GM12873 (cell line): ENCODE measurements around the gene ATG4C.

Experiments used
- TF ChIP-seq, protein P1 (sequence below): IDR thresholded peaks from 2 replicates; pipeline ENCODE4 v1.5.1; 2012; ENCODE audit warnings: low read depth, mild to moderate bottlenecking, moderate library complexity, low read length, control low read depth; ENCODE audit not compliant: insufficient read depth; ENCODE audit errors: missing control alignments

The ATG4C gene

DNA sequence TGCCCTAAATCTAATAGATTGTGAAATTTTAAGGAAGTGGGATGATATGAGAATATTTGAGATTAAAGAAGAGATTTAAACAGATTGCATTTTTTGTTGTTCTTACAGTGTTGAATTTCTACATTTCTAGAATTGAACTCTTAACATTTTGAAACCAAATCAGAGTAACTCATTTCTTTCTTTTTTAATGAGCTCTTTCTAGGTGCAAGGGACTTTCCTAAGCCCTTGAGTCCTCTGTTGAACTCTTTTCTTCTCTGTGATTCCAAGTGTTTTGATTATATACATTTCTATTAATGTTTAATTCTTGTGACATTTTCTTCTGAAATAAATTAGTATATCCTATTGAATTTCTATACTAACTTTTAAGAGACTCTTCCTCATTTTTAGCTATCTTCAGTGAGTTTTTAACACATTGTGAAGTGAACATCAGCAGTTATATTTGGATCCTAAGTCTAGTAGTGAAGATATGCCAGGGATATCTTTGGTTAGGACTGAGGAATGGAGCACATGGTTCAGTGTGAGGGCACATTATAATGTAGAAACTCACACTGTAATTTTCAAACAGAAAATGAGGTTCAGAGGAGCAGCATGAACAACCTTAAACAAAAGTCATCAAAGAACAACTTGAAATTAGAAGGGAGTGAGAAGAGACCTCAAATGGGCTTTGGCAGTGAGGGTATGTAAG lies 53.1 kb downstream of the ATG4C start:
- TF ChIP-seq, protein P1, sequence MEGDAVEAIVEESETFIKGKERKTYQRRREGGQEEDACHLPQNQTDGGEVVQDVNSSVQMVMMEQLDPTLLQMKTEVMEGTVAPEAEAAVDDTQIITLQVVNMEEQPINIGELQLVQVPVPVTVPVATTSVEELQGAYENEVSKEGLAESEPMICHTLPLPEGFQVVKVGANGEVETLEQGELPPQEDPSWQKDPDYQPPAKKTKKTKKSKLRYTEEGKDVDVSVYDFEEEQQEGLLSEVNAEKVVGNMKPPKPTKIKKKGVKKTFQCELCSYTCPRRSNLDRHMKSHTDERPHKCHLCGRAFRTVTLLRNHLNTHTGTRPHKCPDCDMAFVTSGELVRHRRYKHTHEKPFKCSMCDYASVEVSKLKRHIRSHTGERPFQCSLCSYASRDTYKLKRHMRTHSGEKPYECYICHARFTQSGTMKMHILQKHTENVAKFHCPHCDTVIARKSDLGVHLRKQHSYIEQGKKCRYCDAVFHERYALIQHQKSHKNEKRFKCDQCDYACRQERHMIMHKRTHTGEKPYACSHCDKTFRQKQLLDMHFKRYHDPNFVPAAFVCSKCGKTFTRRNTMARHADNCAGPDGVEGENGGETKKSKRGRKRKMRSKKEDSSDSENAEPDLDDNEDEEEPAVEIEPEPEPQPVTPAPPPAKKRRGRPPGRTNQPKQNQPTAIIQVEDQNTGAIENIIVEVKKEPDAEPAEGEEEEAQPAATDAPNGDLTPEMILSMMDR: no peak

DNA sequence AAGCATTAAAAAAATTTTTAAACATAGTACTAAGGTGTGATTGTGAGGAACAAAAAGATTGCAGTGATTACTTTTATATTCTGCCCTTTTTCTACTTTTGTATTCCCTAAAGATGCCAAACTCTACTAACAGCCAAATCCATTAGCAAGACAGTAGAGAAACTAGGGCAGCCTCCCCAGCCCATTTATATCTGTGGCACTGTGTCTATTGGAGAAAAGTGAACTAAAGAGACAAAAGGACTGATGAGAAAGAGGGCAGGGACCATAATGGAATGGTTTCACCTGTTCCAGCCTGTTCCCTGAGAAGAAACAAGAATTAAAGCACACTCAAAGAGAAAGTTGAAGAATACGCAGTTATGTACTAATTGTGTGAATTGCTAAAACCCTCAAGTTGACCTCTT lies 56.6 kb downstream of the ATG4C start:
- TF ChIP-seq, protein P1: no peak

DNA sequence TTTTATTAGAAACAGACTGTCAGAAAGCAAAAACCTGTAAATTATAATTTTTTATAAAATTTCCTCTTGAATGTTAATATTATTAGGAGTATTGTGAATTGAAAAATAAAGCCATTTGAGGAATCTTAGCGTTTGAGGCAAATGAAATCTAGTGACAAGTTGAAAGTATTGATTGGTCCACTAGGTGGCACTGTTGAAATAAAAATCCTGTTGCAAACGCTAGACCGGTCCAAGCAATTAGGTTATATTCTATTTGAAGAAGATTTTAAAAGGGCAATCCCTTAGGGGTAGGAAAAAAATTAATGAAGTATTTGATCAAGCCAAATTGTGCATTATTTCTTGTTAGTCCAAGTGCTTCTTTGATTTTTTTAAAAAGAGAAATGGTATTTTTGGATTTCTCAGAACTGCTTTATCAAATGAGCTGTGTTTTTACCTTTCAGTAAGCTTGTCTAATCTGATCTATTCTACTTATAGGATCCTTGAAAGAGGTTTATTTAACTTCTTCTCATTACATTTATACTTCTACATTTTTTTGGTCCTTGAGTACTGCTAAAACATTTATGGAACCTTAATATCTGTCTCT lies 57.7 kb downstream of the ATG4C start:
- TF ChIP-seq, protein P1: peak; percentile 54

DNA sequence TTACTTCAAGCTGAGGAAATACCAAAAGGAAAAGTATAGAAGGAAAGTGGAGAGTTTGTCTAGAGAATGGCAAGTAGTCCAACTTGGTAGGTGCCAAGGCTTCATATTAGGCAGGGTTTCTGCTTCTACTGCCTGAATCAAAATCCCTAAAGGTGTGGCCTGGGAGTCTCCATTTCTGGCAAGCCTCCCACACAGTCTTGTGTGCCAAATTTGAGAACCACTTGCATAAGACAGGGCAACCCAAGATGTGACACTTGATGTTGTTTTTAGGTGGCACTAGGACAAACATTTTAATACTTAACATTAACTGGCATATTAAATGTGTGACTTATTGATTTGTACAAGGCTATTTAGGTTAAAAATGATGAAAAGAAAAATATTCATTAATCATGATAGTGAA lies 60.1 kb downstream of the ATG4C start:
- TF ChIP-seq, protein P1: no peak

DNA sequence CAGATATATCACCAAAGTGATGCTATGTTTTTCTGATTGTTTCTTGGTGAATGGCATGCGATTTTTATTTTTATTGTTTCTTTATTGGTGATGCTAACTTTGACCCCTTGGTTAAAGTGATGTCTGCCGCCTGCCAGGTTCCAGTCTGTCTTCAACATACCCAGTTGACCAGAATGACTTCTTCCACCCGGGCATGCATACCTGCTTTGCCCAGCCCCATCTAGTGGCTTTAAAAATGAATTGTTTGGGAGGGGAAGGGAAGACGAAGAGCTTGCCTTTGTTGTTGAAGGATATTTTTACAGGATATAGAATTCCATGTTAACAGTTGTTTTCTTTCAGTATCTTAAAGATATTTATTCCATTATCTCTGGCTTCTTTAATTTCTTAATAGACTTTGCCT lies 65.1 kb downstream of the ATG4C start:
- TF ChIP-seq, protein P1: no peak

DNA sequence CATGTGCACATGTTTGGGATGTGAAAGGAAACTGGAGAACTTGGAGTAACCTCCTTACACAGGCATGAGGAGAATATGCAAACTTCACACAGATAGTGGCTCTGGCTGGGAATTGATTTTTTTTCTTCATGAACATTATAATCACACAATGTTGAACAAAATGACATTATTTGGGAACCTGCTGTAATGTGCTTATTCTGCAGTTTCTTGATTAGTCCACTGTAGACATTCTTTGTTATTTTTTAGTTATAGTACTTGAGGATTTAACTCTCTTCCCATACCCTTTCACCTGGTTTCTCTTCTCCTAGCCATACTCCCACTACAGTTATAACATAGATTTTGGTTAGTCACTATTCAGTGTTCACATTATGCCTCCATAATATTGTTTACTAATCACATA lies 68.3 kb downstream of the ATG4C start:
- TF ChIP-seq, protein P1: no peak

DNA sequence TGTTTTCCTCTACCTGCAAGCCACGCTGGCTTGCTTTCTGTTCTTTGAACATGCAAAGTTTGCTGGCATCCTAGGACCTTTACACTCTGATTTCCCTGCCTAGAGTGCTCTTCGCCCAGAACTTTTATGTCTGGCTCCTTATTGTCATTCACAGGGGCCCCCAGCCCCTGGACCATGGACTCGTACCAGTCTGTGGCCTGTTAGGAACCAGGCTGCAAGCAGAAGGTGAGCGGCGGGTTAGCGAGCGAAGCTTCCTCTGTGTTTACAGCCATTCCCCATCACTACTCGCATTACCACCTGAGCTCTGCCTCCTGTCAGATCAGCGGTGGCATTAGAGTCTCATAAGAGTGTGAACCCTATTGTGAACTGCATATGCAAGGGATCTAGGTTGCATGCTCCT lies 73.0 kb downstream of the ATG4C start:
- TF ChIP-seq, protein P1: no peak
